Gastroesophageal sphincter (tissue), 4 donors: Measurements from ENCODE around the gene ZNF613. TPM values are rescaled to one million over a fixed set of nuclear protein-coding genes. Genes with fewer than 3 reads are reported as not detected.
"Not testable (repeated sequence)": the region's sequence is repeated elsewhere in the genome, so short reads cannot be mapped to it uniquely, and the experiment has no call there.

Experiments
- ATAC-seq: fragments of 150-250 bp; one replicate; pipeline ENCODE4 v1.9.1; 2016; ENCODE audit warnings: mild to moderate bottlenecking, moderate library complexity
- H3K27ac ChIP-seq, 4 donors: fragments of 200-600 bp; sonication (generic) in 3 of 4; 1 replicate in 3 of 4; 2 replicates in 1 of 4; pipeline ENCODE4 v1.5.1; 2016 to 2019
- H3K27me3 ChIP-seq: fragments of 200-600 bp; sonication (generic); one replicate; pipeline ENCODE4 v1.5.1; 2019
- H3K36me3 ChIP-seq, 2 donors: fragments of 200-600 bp; sonication (generic); one replicate each; pipeline ENCODE4 v1.5.1; 2019; ENCODE audit warnings: control low read depth in 1 of 2
- H3K4me1 ChIP-seq, 3 donors: fragments of 200-600 bp; sonication (generic); 1 replicate in 2 of 3; 2 replicates in 1 of 3; pipeline ENCODE4 v1.5.1; 2016 to 2019; ENCODE audit warnings: control low read depth in 2 of 3
- H3K4me3 ChIP-seq, 2 donors: fragments of 200-600 bp; sonication (generic); one replicate each; pipeline ENCODE4 v1.5.1; 2019; ENCODE audit warnings: mild to moderate bottlenecking in 1 of 2, moderate library complexity in 1 of 2
- H3K9me3 ChIP-seq, 3 donors: fragments of 200-600 bp; sonication (generic); one replicate each; pipeline ENCODE4 v1.5.1; 2017 to 2019; ENCODE audit warnings: control low read depth in 2 of 3
- CTCF ChIP-seq, 4 experiments: fragments of 200-600 bp in 2 of 4; fragments of 450-650 bp in 2 of 4; sonication (generic) in 1 of 4; IDR thresholded peaks; one replicate each; pipeline ENCODE4 v1.5.1; 2017 to 2019; ENCODE audit warnings: antibody characterized with exemption in 4 of 4, mild to moderate bottlenecking in 2 of 4, moderate library complexity in 2 of 4
- EP300 ChIP-seq: sonication (generic); formaldehyde crosslinking; IDR thresholded peaks from one replicate; pipeline ENCODE4 v1.6.1; 2017; ENCODE audit warnings: antibody characterized with exemption, mild to moderate bottlenecking
- POLR2A ChIP-seq, 2 donors: fragments of 450-650 bp; IDR thresholded peaks; one replicate each; pipeline ENCODE4 v1.6.1; 2017; ENCODE audit warnings: antibody characterized with exemption in 2 of 2, mild to moderate bottlenecking in 2 of 2, moderate library complexity in 1 of 2
- POLR2AphosphoS5 ChIP-seq: sonication (generic); formaldehyde crosslinking; IDR thresholded peaks from one replicate; pipeline ENCODE4 v1.6.1; 2017; ENCODE audit warnings: antibody characterized with exemption
- WGBS, 2 donors: methylation state at CpG; one replicate each; pipeline ENCODE4 v1.1.5; 2018; ENCODE audit warnings: low coverage in 1 of 2; 5-methylcytosine and 5-hydroxymethylcytosine counted together
- total RNA-seq, 4 donors: library from RNA; depleted of rRNA; stranded (reverse); fragments of >200 nt; gene quantifications; one replicate each; pipeline ENCODE4 v1.1.0, GENCODE V29; 2016

ZNF613 gene
- total RNA-seq, 4 donors from 2014 or later, result 4.6 to 7.7 (median 5.7) TPM

- Histone ChIP-seq H3K9me3 (peaks cover 0 to 69% (median 0%) of the 10 kb centered on the region in 3 donors), H3K27me3 (no peaks in the 10 kb centered on the region), H3K36me3 (peaks cover under 1 to 36% of the 10 kb centered on the region in 2 donors), H3K4me1 (no peaks in the 10 kb centered on the region), H3K4me3 (no peak overlapping the region), H3K27ac (no peak overlapping the region)
- 73 to 87% methylated on average over 4 of the region's 4 CpGs for WGBS, 2 donors
- TF ChIP-seq POLR2A (IDR thresholded peaks at IDR 0.05), result no peak
- TF ChIP-seq POLR2AphosphoS5, result no peak
- no peak for TF ChIP-seq CTCF (IDR thresholded peaks at IDR 0.05)
- TF ChIP-seq EP300, result no peak
- ATAC-seq, result no peak
These were observed 32.5 kb downstream of the ZNF613 start for GRCh38 chr19:51959791-51960190.

- WGBS, 2 donors, result 32% methylated on average over 4 of the region's 7 CpGs; no CpG with 5 or more reads in 1 of the 2 donors
- not testable (repeated sequence) for H3K4me3 ChIP-seq, H3K4me1 ChIP-seq, H3K27ac ChIP-seq, ATAC-seq, H3K27me3 ChIP-seq
- H3K36me3 ChIP-seq, result peaks cover 10 to 45% of the 10 kb centered on the region in 2 donors
- peaks cover 0 to 78% (median 0%) of the 10 kb centered on the region in 3 donors for H3K9me3 ChIP-seq
These were observed 33.5 kb downstream of the ZNF613 start for GRCh38 chr19:51960621-51961233.

GRCh38 chr19:51965583-51965982 lies 38.3 kb downstream of the ZNF613 start:
- no peak for ATAC-seq
- H3K27me3 ChIP-seq, result no peaks in the 10 kb centered on the region
- H3K27ac ChIP-seq, result no peak overlapping the region
- WGBS, 2 donors, result 98 to 100% methylated on average over 3 to 5 of the region's 5 CpGs
- peaks cover 42 to 92% of the 10 kb centered on the region in 2 donors for H3K36me3 ChIP-seq
- peaks cover under 1 to 100% (median under 1%) of the 10 kb centered on the region in 3 donors for H3K9me3 ChIP-seq
- no peaks in the 10 kb centered on the region for H3K4me1 ChIP-seq
- no peak overlapping the region for H3K4me3 ChIP-seq
- TF ChIP-seq CTCF (IDR thresholded peaks at IDR 0.05), result no peak
- no peak for TF ChIP-seq POLR2AphosphoS5
- no peak for TF ChIP-seq POLR2A (IDR thresholded peaks at IDR 0.05)
- no peak for TF ChIP-seq EP300

GRCh38 chr19:51970718-51971117 lies 43.4 kb downstream of the ZNF613 start:
- Histone ChIP-seq H3K4me3 (no peak overlapping the region), H3K9me3 (peaks cover 7 to 100% (median 15%) of the 10 kb centered on the region in 3 donors)
- 100% methylated on average over 1 of the region's 1 CpG for WGBS, 2 donors

GRCh38 chr19:51971624-51972023 lies 44.4 kb downstream of the ZNF613 start:
- peaks cover 7 to 100% (median 15%) of the 10 kb centered on the region in 3 donors for H3K9me3 ChIP-seq
- TF ChIP-seq POLR2AphosphoS5, result no peak
- TF ChIP-seq CTCF (IDR thresholded peaks at IDR 0.05), result no peak
- no peak for TF ChIP-seq EP300
- no peak for TF ChIP-seq POLR2A (IDR thresholded peaks at IDR 0.05)
- 89 to 93% methylated on average over 3 to 4 of the region's 4 CpGs for WGBS, 2 donors
- no peaks in the 10 kb centered on the region for H3K27me3 ChIP-seq
- no peak overlapping the region for H3K4me3 ChIP-seq
- ATAC-seq, result no peak
- peaks cover 50 to 100% of the 10 kb centered on the region in 2 donors for H3K36me3 ChIP-seq
- no peak overlapping the region for H3K27ac ChIP-seq
- H3K4me1 ChIP-seq, result no peaks in the 10 kb centered on the region

More at GRCh38 chr19:51970718-51971117, 43.4 kb downstream of the ZNF613 start:
- H3K36me3 ChIP-seq, result peaks cover 59 to 100% of the 10 kb centered on the region in 2 donors
- ATAC-seq, result no peak
- H3K4me1 ChIP-seq, result no peaks in the 10 kb centered on the region
- no peak for TF ChIP-seq EP300
- no peak for TF ChIP-seq POLR2AphosphoS5
- TF ChIP-seq CTCF (IDR thresholded peaks at IDR 0.05), result no peak
- TF ChIP-seq POLR2A (IDR thresholded peaks at IDR 0.05), result no peak
- no peaks in the 10 kb centered on the region for H3K27me3 ChIP-seq
- no peak overlapping the region for H3K27ac ChIP-seq

GRCh38 chr19:51975787-51976186 lies 48.5 kb downstream of the ZNF613 start:
- not testable (repeated sequence) for ATAC-seq, H3K27ac ChIP-seq, H3K4me3 ChIP-seq, H3K4me1 ChIP-seq, H3K27me3 ChIP-seq
- WGBS, 2 donors, result 97% methylated on average over 6 to 7 of the region's 17 CpGs
- Histone ChIP-seq H3K9me3 (peaks cover 9 to 100% (median 13%) of the 10 kb centered on the region in 3 donors), H3K36me3 (peaks cover 27 to 96% of the 10 kb centered on the region in 2 donors)
